PC-3 (cell line): ENCODE measurements around the gene HPCAL4. TPM values are rescaled to one million over a fixed set of nuclear protein-coding genes. Genes with fewer than 3 reads are reported as not detected.

ENCODE experiments used
- ATAC-seq: fragments of 200-7000 bp; cut with Tn5 transposase; 2 replicates; pipeline ENCODE4 v1.9.1; 2020; ENCODE audit warnings: mild to moderate bottlenecking, moderate library complexity
- BruUV-seq: library from RNA; stranded (reverse); fragments of 400-500 nt; replicated peaks from 2 replicates; lab custom pipeline; 2021; lab: Mats Ljungman, UMichigan
- CTCF ChIA-PET: fragments of 300-600 bp; sonication (Branson Sonifier 250); formaldehyde crosslinking; loops from one replicate; lab custom pipeline; 2022; ENCODE audit warnings: antibody characterized with exemption; lab: Charles Lee
- POLR2A ChIA-PET: fragments of 300-600 bp; sonication (Branson Sonifier 250); formaldehyde crosslinking; loops from one replicate; lab custom pipeline; 2022; ENCODE audit warnings: antibody characterized with exemption; ENCODE audit not compliant: unreplicated experiment; lab: Charles Lee
- DNase-seq: peaks from one replicate; pipeline ENCODE4 v3.0.0-alpha.2; 2015
- H2AFZ ChIP-seq: fragments of 300-600 bp; sonication (generic); 2 replicates; pipeline ENCODE4 v1.6.0; 2016; ENCODE audit warnings: antibody characterized with exemption, low read length
- H3F3A ChIP-seq: fragments of 300-600 bp; sonication (generic); one replicate; pipeline ENCODE4 v1.6.0; 2017; ENCODE audit warnings: antibody characterized with exemption, low read length, control low read depth, mild to moderate bottlenecking; ENCODE audit not compliant: unreplicated experiment
- H3K27ac ChIP-seq: fragments of 300-600 bp; sonication (generic); 2 replicates; pipeline ENCODE4 v1.5.1; 2016; ENCODE audit warnings: mild to moderate bottlenecking, low read length
- H3K27me3 ChIP-seq: fragments of 300-600 bp; sonication (generic); 2 replicates; pipeline ENCODE4 v1.6.1; 2016; ENCODE audit warnings: low read length, mixed read lengths
- H3K36me3 ChIP-seq: fragments of 300-600 bp; sonication (generic); 2 replicates; pipeline ENCODE4 v1.6.1; 2016; ENCODE audit warnings: low read depth, mixed run types, low read length, mixed read lengths
- H3K4me1 ChIP-seq: fragments of 300-600 bp; sonication (generic); 2 replicates; pipeline ENCODE4 v1.5.1; 2016; ENCODE audit warnings: low read length; ENCODE audit not compliant: insufficient read depth
- H3K4me2 ChIP-seq: fragments of 300-600 bp; sonication (generic); 2 replicates; pipeline ENCODE4 v1.6.0; 2016; ENCODE audit warnings: low read length
- H3K4me3 ChIP-seq: fragments of 300-600 bp; sonication (generic); 2 replicates; pipeline ENCODE4 v1.5.1; 2016; ENCODE audit warnings: mild to moderate bottlenecking, low read length, mixed read lengths
- H3K79me2 ChIP-seq: fragments of 300-600 bp; sonication (generic); 2 replicates; pipeline ENCODE4 v1.6.1; 2017; ENCODE audit warnings: low read length, mixed read lengths
- H3K9ac ChIP-seq: fragments of 300-600 bp; sonication (generic); 2 replicates; pipeline ENCODE4 v1.6.0; 2016; ENCODE audit warnings: mild to moderate bottlenecking, low read length
- H3K9me2 ChIP-seq: fragments of 300-600 bp; sonication (generic); replicated peaks from 2 replicates; pipeline ENCODE4 v1.6.1; 2016; ENCODE audit warnings: mixed run types, low read length, mixed read lengths
- H3K9me3 ChIP-seq: fragments of 300-600 bp; sonication (generic); 2 replicates; pipeline ENCODE4 v1.6.1; 2016; ENCODE audit warnings: low read length, mixed read lengths
- H4K20me1 ChIP-seq: fragments of 300-600 bp; sonication (generic); 2 replicates; pipeline ENCODE4 v1.6.1; 2016; ENCODE audit warnings: low read length, mixed read lengths
- EZH2 ChIP-seq: fragments of 300-600 bp; sonication (generic); IDR thresholded peaks from one replicate; pipeline ENCODE4 v1.6.1; 2017; ENCODE audit warnings: antibody characterized with exemption, mild to moderate bottlenecking, low read length; ENCODE audit not compliant: unreplicated experiment
- EZH2phosphoT487 ChIP-seq: fragments of 300-600 bp; sonication (generic); IDR thresholded peaks from 2 replicates; pipeline ENCODE4 v1.6.1; 2018; ENCODE audit warnings: mild to moderate bottlenecking, antibody characterized with exemption, low read length, borderline replicate concordance
- intact Hi-C: fragments of 100-400 bp; cut with micrococcal nuclease; formaldehyde crosslinking; loops from 2 replicates; pipeline ENCODE4 v1.9.0; 2023
- total RNA-seq: library from RNA; depleted of rRNA; stranded (reverse); fragments of >200 nt; gene quantifications from 2 replicates; pipeline ENCODE4 v1.2.3, GENCODE V29; 2014
- TF ChIP-seq, protein P1 (sequence below): fragments of 300-600 bp; sonication (generic); conservative IDR thresholded peaks from 2 replicates; pipeline ENCODE4 v1.5.1; 2017; ENCODE audit warnings: antibody characterized with exemption, low read depth, mild to moderate bottlenecking, low read length

HPCAL4 gene
- total RNA-seq, 1 experiment from 2014 or later = 0.04 TPM

DNA sequence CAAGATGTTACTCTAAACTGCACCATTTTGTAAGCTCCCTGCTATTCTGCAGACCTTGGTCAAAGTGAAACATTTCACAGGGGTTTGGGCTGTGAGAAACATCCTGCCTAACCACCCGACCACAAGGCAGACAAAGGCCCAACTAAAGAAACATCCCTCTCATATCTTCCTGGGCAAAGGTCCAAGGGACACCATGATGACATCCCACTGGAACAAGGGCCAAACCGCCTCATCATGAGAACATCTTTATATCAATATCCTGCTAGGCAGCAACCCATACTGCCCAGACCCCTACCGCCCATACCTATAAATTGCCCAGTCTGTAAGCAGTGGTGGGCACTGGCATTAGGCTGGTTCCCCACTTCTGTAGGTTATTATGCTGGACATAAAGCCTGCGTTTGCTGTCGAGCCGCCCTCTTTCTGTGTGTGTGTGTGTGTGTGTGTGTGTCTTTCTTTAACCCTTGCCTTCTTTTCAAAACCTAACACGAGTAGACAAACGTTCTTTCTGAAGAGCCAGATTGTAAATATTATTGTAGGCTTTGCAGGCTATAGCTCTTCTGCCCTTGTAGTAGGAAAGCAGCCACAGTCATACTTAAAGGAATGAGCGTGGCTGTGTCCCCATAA lies 46.4 kb upstream of the HPCAL4 start:
- Histone ChIP-seq H4K20me1 (no peaks in the 10 kb centered on the region), H3F3A (no peaks in the 10 kb centered on the region), H3K4me1 (peaks cover 11% of the 10 kb centered on the region), H3K9me2 (no peaks in the 10 kb centered on the region), H3K9me3 (no peaks in the 10 kb centered on the region), H3K4me3 (no peak overlapping the region), H3K9ac (no peak overlapping the region), H3K4me2 (no peak overlapping the region), H2AFZ (no peak overlapping the region), H3K79me2 (peaks cover 31% of the 10 kb centered on the region), H3K36me3 (peaks cover 13% of the 10 kb centered on the region), H3K27ac (no peak overlapping the region), H3K27me3 (no peaks in the 10 kb centered on the region)
- intact Hi-C loops = loop anchor here (10.0 kb wide), 1 partner anchor 57 kb away; no protein-coding TSS in a partner anchor
- DNase-seq (peak; percentile 8), ATAC-seq (no peak)
- TF ChIP-seq EZH2phosphoT487 (no peak), EZH2 (no peak)
- TF ChIP-seq, protein P1, sequence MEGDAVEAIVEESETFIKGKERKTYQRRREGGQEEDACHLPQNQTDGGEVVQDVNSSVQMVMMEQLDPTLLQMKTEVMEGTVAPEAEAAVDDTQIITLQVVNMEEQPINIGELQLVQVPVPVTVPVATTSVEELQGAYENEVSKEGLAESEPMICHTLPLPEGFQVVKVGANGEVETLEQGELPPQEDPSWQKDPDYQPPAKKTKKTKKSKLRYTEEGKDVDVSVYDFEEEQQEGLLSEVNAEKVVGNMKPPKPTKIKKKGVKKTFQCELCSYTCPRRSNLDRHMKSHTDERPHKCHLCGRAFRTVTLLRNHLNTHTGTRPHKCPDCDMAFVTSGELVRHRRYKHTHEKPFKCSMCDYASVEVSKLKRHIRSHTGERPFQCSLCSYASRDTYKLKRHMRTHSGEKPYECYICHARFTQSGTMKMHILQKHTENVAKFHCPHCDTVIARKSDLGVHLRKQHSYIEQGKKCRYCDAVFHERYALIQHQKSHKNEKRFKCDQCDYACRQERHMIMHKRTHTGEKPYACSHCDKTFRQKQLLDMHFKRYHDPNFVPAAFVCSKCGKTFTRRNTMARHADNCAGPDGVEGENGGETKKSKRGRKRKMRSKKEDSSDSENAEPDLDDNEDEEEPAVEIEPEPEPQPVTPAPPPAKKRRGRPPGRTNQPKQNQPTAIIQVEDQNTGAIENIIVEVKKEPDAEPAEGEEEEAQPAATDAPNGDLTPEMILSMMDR = no peak
- POLR2A ChIA-PET = no interaction called here
- BruUV-seq = no TSS peak
- CTCF ChIA-PET = no interaction called here

DNA sequence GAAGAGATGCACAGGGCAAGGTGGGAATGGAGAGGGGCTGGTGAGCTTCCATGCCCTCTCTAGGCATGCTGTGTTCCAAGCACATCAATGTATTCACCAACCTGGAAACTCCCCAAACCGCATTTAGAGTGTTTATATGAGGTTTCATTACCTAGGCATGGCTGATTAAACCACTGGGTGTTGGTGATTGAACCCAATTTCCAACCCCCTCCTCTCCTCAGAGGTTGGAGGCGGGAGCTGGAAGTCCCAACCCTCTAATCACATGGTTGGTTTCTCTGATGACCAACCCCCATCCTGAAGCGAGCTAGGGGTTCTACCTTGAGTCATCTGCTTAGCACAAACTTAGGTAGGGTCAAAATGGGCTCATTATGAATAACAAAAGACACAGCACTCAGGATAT lies 44.5 kb upstream of the HPCAL4 start:
- CTCF ChIA-PET = no interaction called here
- ATAC-seq = no peak

More for the DNA sequence above, 44.5 kb upstream of the HPCAL4 start:
- Histone ChIP-seq H3K9me2 (no peaks in the 10 kb centered on the region), H3K4me1 (peaks cover 11% of the 10 kb centered on the region), H2AFZ (no peak overlapping the region), H3K4me3 (no peak overlapping the region), H3K4me2 (no peak overlapping the region), H3K9me3 (no peaks in the 10 kb centered on the region), H3K9ac (no peak overlapping the region), H3K27ac (no peak overlapping the region), H3K27me3 (0 out of 2 replicates have a peak, but pooled peaks cover 3% of the 10 kb centered on the region), H4K20me1 (no peaks in the 10 kb centered on the region), H3K79me2 (peaks cover 20% of the 10 kb centered on the region), H3F3A (no peaks in the 10 kb centered on the region), H3K36me3 (no peaks in the 10 kb centered on the region)
- POLR2A ChIA-PET = no interaction called here
- BruUV-seq = no TSS peak
- no peak for TF ChIP-seq EZH2phosphoT487
- no peak for TF ChIP-seq EZH2
- TF ChIP-seq, protein P1 = no peak
- DNase-seq = no peak
- intact Hi-C loops = loop anchor here (10.0 kb wide), 1 partner anchor 59 kb away; no protein-coding TSS in a partner anchor
